GM13976 (cell line): ENCODE results near the gene DGKD.

Experiments used
- DNase-seq: peaks from one replicate; pipeline ENCODE4 v3.0.0; 2012; ENCODE audit warnings: low spot score
- CTCF ChIP-seq: IDR thresholded peaks from 2 replicates; pipeline ENCODE4 v1.5.1; 2012; ENCODE audit warnings: borderline replicate concordance, mild to moderate bottlenecking; ENCODE audit not compliant: insufficient read depth; ENCODE audit errors: extremely low read depth, missing control alignments, control extremely low read depth
- in situ Hi-C: fragments of 300-500 bp; cut with MboI; formaldehyde crosslinking; loops from one replicate; pipeline ENCODE4 v1.12.0; 2022; ENCODE audit warnings: low sequenced_read_pairs, mixed read lengths, inconsistent platforms; ENCODE audit not compliant: unreplicated experiment

Gene DGKD

GRCh38 chr2:233499928-233500327, 145.6 kb downstream of the DGKD start:
- in situ Hi-C loops: no loop called here
- no peak for DNase-seq
- no peak for TF ChIP-seq CTCF

- in situ Hi-C loops: no loop called here
- no peak for TF ChIP-seq CTCF
- no peak for DNase-seq
Observed at GRCh38 chr2:233501198-233502076, 147.1 kb downstream of the DGKD start.

- in situ Hi-C loops: no loop called here
- no peak for DNase-seq
- TF ChIP-seq CTCF: no peak
Observed at GRCh38 chr2:233503481-233503880, 149.2 kb downstream of the DGKD start.

GRCh38 chr2:233503947-233504637, 149.8 kb downstream of the DGKD start:
- TF ChIP-seq CTCF: no peak
- no peak for DNase-seq
- in situ Hi-C loops: no loop called here

- in situ Hi-C loops: no loop called here
- TF ChIP-seq CTCF: no peak
- DNase-seq: no peak
Observed at GRCh38 chr2:233513953-233514655, 159.8 kb downstream of the DGKD start.

- in situ Hi-C loops: no loop called here
- TF ChIP-seq CTCF: no peak
- DNase-seq: peak; percentile 44
Observed at GRCh38 chr2:233519787-233520611, 165.7 kb downstream of the DGKD start.
